IMR-90 (cell line): Measurements from ENCODE around the gene GPR160. TPM values are rescaled to one million over a fixed set of nuclear protein-coding genes. Genes with fewer than 3 reads are reported as not detected.

Source experiments
- ATAC-seq: fragments of 200-7000 bp; cut with Tn5 transposase; 2 replicates; pipeline ENCODE4 v1.9.1; 2020; ENCODE audit warnings: low read depth, mild to moderate bottlenecking, moderate library complexity
- BruUV-seq: library from RNA; stranded (reverse); fragments of 400-500 nt; replicated peaks from 2 replicates; lab custom pipeline; 2021; lab: Mats Ljungman, UMichigan
- CTCF ChIA-PET: fragments of 300-600 bp; formaldehyde crosslinking; extraction: SDS; loops from one replicate; lab custom pipeline; 2021; ENCODE audit warnings: antibody characterized with exemption; lab: Yijun Ruan, JAX
- POLR2A ChIA-PET: fragments of 300-600 bp; sonication (Branson Sonifier 250); formaldehyde crosslinking; loops from one replicate; lab custom pipeline; 2022; ENCODE audit warnings: antibody characterized with exemption; ENCODE audit not compliant: unreplicated experiment; lab: Charles Lee
- DNase-seq: peaks from one replicate; pipeline ENCODE4 v3.0.0; 2013
- H2AFZ ChIP-seq: replicated peaks from 2 replicates; pipeline ENCODE3; 2013; ENCODE audit warnings: low read length, mild to moderate bottlenecking; ENCODE audit not compliant: poor library complexity
- H2AK5ac ChIP-seq: 2 replicates; pipeline ENCODE4 v1.6.1; 2013; ENCODE audit warnings: low read depth, low read length, inconsistent platforms
- H2AK9ac ChIP-seq: replicated peaks from 2 replicates; pipeline ENCODE3; 2013; ENCODE audit warnings: mild to moderate bottlenecking, low read depth, low read length, moderate library complexity; ENCODE audit not compliant: poor library complexity
- H2BK120ac ChIP-seq: 2 replicates; pipeline ENCODE4 v1.6.1; 2013; ENCODE audit warnings: low read depth, low read length, inconsistent platforms
- H2BK15ac ChIP-seq: 3 replicates; pipeline ENCODE4 v1.6.1; 2013; ENCODE audit warnings: low read depth, low read length, inconsistent platforms
- H2BK20ac ChIP-seq: 2 replicates; pipeline ENCODE4 v1.6.1; 2013; ENCODE audit warnings: low read depth, mild to moderate bottlenecking, inconsistent platforms, low read length, moderate library complexity
- H2BK5ac ChIP-seq: 2 replicates; pipeline ENCODE4 v1.6.1; 2013; ENCODE audit warnings: mild to moderate bottlenecking, low read depth, low read length, inconsistent platforms; ENCODE audit not compliant: poor library complexity, severe bottlenecking
- H3K14ac ChIP-seq: replicated peaks from 2 replicates; pipeline ENCODE4 v1.6.1; 2013; ENCODE audit warnings: low read depth, low read length, inconsistent platforms
- H3K18ac ChIP-seq: 2 replicates; pipeline ENCODE4 v1.6.1; 2013; ENCODE audit warnings: low read depth, low read length, control low read depth
- H3K23ac ChIP-seq: 2 replicates; pipeline ENCODE4 v1.6.1; 2013; ENCODE audit warnings: low read depth, low read length, inconsistent platforms
- H3K27ac ChIP-seq: 2 replicates; pipeline ENCODE4 v1.5.1; 2013; ENCODE audit warnings: mild to moderate bottlenecking, control low read depth, low read length; ENCODE audit not compliant: insufficient read depth
- H3K27me3 ChIP-seq: 2 replicates; pipeline ENCODE4 v1.6.1; 2013; ENCODE audit warnings: low read length; ENCODE audit not compliant: control insufficient read depth, insufficient read depth
- H3K36me3 ChIP-seq: 2 replicates; pipeline ENCODE4 v1.6.1; 2013; ENCODE audit warnings: low read length, mixed read lengths; ENCODE audit not compliant: control insufficient read depth, insufficient read depth
- H3K4ac ChIP-seq: 2 replicates; pipeline ENCODE4 v1.6.1; 2013; ENCODE audit warnings: low read depth, low read length, inconsistent platforms
- H3K4me1 ChIP-seq: 2 replicates; pipeline ENCODE4 v1.6.1; 2013; ENCODE audit warnings: low read length, mixed read lengths; ENCODE audit not compliant: control insufficient read depth, insufficient read depth
- H3K4me2 ChIP-seq: 2 replicates; pipeline ENCODE4 v1.6.1; 2013; ENCODE audit warnings: low read depth, mild to moderate bottlenecking, control low read depth, low read length, moderate library complexity
- H3K4me3 ChIP-seq: 2 replicates; pipeline ENCODE4 v1.5.1; 2013; ENCODE audit warnings: low read depth, mild to moderate bottlenecking, control low read depth, low read length, moderate library complexity; ENCODE audit not compliant: insufficient read depth
- H3K56ac ChIP-seq: 2 replicates; pipeline ENCODE4 v1.6.1; 2013; ENCODE audit warnings: low read length, inconsistent platforms; ENCODE audit not compliant: insufficient read depth; ENCODE audit errors: extremely low read depth
- H3K79me1 ChIP-seq, 2 experiments: 2 replicates each; pipeline ENCODE4 v1.6.1; 2013; ENCODE audit warnings: low read length in 2 of 2, inconsistent platforms in 1 of 2, low read depth in 1 of 2
- H3K9ac ChIP-seq: 2 replicates; pipeline ENCODE4 v1.6.1; 2013; ENCODE audit warnings: low read depth, low read length, control low read depth
- H3K9me1 ChIP-seq: 2 replicates; pipeline ENCODE4 v1.6.1; 2013; ENCODE audit warnings: low read length, inconsistent platforms; ENCODE audit not compliant: insufficient read depth
- H3K9me3 ChIP-seq: 2 replicates; pipeline ENCODE4 v1.6.1; 2013; ENCODE audit warnings: low read length; ENCODE audit not compliant: control insufficient read depth, insufficient read depth
- H4K20me1 ChIP-seq: 2 replicates; pipeline ENCODE4 v1.6.1; 2013; ENCODE audit warnings: low read length, inconsistent platforms; ENCODE audit not compliant: insufficient read depth
- H4K5ac ChIP-seq: 2 replicates; pipeline ENCODE4 v1.6.1; 2013; ENCODE audit warnings: mild to moderate bottlenecking, low read depth, low read length, control low read depth
- H4K8ac ChIP-seq, 2 experiments: 2 replicates each; pipeline ENCODE4 v1.6.1; 2013; ENCODE audit warnings: low read depth in 2 of 2, low read length in 2 of 2, control low read depth in 1 of 2, inconsistent platforms in 1 of 2
- H4K91ac ChIP-seq: 2 replicates; pipeline ENCODE4 v1.6.1; 2013; ENCODE audit warnings: low read depth, low read length, inconsistent platforms; ENCODE audit not compliant: insufficient read depth
- BHLHE40 ChIP-seq: fragments of 150-350 bp; IDR thresholded peaks from 2 replicates; pipeline ENCODE4 v1.6.1; 2016; ENCODE audit warnings: mild to moderate bottlenecking, low read depth, low read length
- CEBPB ChIP-seq: IDR thresholded peaks from 2 replicates; pipeline ENCODE4 v1.6.1; 2012; ENCODE audit warnings: low read depth, low read length, improper control_type of control experiment
- CHD1 ChIP-seq: IDR thresholded peaks from 2 replicates; pipeline ENCODE4 v1.6.1; 2012; ENCODE audit warnings: low read depth, low read length, improper control_type of control experiment
- FOS ChIP-seq: fragments of 150-350 bp; IDR thresholded peaks from 2 replicates; pipeline ENCODE4 v1.6.1; 2016; ENCODE audit warnings: low read depth, low read length
- MAZ ChIP-seq: IDR thresholded peaks from 2 replicates; pipeline ENCODE4 v1.6.1; 2012; ENCODE audit warnings: low read depth, mild to moderate bottlenecking, low read length, improper control_type of control experiment, moderate library complexity, borderline replicate concordance
- MXI1 ChIP-seq: IDR thresholded peaks from 2 replicates; pipeline ENCODE4 v1.6.1; 2012; ENCODE audit warnings: low read depth, mild to moderate bottlenecking, low read length, moderate library complexity, borderline replicate concordance
- NFE2L2 ChIP-seq: fragments of 150-350 bp; IDR thresholded peaks from 2 replicates; pipeline ENCODE4 v1.6.1; 2016; ENCODE audit warnings: low read depth, mild to moderate bottlenecking, low read length
- POLR2A ChIP-seq: IDR thresholded peaks from 2 replicates; pipeline ENCODE4 v1.6.1; 2012; ENCODE audit warnings: mild to moderate bottlenecking, low read depth, low read length
- RAD21 ChIP-seq: IDR thresholded peaks from 2 replicates; pipeline ENCODE4 v1.6.1; 2012; ENCODE audit warnings: low read length, improper control_type of control experiment
- RCOR1 ChIP-seq: IDR thresholded peaks from 2 replicates; pipeline ENCODE4 v1.6.1; 2012; ENCODE audit warnings: mild to moderate bottlenecking, low read length, improper control_type of control experiment; ENCODE audit not compliant: insufficient replicate concordance
- RFX5 ChIP-seq: IDR thresholded peaks from 2 replicates; pipeline ENCODE4 v1.8.0; 2012; ENCODE audit warnings: low read depth, mild to moderate bottlenecking, low read length, moderate library complexity
- SMC3 ChIP-seq: fragments of 150-350 bp; IDR thresholded peaks from 2 replicates; pipeline ENCODE4 v1.6.1; 2016; ENCODE audit warnings: low read depth, mild to moderate bottlenecking, antibody characterized with exemption, low read length, moderate library complexity
- WGBS, 2 experiments: methylation state at CpG; one replicate each; pipeline versions ENCODE4 v1.1.5 to v1.1.7; 2013; ENCODE audit warnings: missing lambda C conversion rate in 2 of 2; ENCODE audit not compliant: insufficient read length in 1 of 2; ENCODE audit errors: extremely low coverage in 2 of 2; 5-methylcytosine and 5-hydroxymethylcytosine counted together
- dilution Hi-C: fragments of 300-500 bp; cut with HindIII; formaldehyde crosslinking; loops from one replicate; pipeline ENCODE4 v1.14.3; 2018; ENCODE audit warnings: low sequenced_read_pairs; ENCODE audit not compliant: unreplicated experiment
- in situ Hi-C: fragments of 300-500 bp; cut with MboI; formaldehyde crosslinking; loops from 3 replicates; pipeline ENCODE4 v1.14.3; 2019; ENCODE audit warnings: low sequenced_read_pairs, inconsistent platforms, mixed read lengths
- intact Hi-C: fragments of 100-400 bp; cut with micrococcal nuclease; formaldehyde crosslinking; loops from 2 replicates; pipeline ENCODE4 v1.10.0; 2022
- polyA plus RNA-seq, 3 experiments: library from polyadenylated mRNA; depleted of rRNA; stranded (reverse); fragments of >200 nt; gene quantifications; 2 replicates each; pipeline ENCODE4 v1.2.3, GENCODE V29; 2012; ENCODE audit warnings: low replicate concordance in 1 of 3
- total RNA-seq: library from RNA; depleted of rRNA; stranded (reverse); fragments of >200 nt; gene quantifications from 2 replicates; pipeline ENCODE4 v1.2.3, GENCODE V29; 2012
- TF ChIP-seq, protein P1 (sequence below): fragments of 150-350 bp; IDR thresholded peaks from 2 replicates; pipeline ENCODE4 v1.6.1; 2016; ENCODE audit warnings: low read depth, mild to moderate bottlenecking, low read length, moderate library complexity, borderline replicate concordance
- TF ChIP-seq, protein P2 (sequence below): fragments of 150-350 bp; IDR thresholded peaks from 2 replicates; pipeline ENCODE4 v1.6.1; 2017; ENCODE audit warnings: mild to moderate bottlenecking, antibody characterized with exemption, low read length, low read depth

Gene GPR160
- total and polyA plus RNA-seq, 2 of the 4 experiments (the other 2 are of a cell fraction), result 0.09 to 0.18 TPM

DNA sequence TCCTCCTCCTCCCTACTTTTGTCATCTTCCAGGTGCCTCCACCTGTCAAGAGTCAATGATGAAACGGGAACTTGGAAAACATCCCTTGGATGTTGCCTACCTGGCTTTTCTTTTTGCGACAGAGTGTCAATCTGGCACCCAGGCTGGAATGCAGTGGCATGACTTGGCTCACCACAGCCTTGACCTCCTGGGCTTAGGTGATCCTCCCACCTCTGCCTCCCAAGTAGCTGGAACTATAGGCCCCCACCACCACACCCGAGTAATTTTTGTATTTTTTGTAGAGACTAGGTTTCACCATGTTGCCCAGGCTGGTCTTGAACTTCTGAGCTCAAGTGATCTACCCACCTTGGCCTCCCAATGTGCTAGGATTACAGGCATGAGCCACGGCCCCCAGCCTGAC lies 42.8 kb downstream of the GPR160 start:
- Histone ChIP-seq H4K91ac (no peak overlapping the region), H2BK20ac (no peak overlapping the region), H3K4ac (no peak overlapping the region), H3K4me3 (no peak overlapping the region), H3K27me3 (no peaks in the 10 kb centered on the region), H3K18ac (no peak overlapping the region), H3K9me3 (no peaks in the 10 kb centered on the region), H4K20me1 (no peaks in the 10 kb centered on the region), H2BK5ac (no peak overlapping the region), H3K27ac (no peak overlapping the region), H3K4me2 (no peak overlapping the region), H2BK15ac (no peak overlapping the region), H2AK9ac (no peak overlapping the region), H2BK120ac (no peak overlapping the region), H2AFZ (no peak overlapping the region), H3K9me1 (no peaks in the 10 kb centered on the region), H3K9ac (no peak overlapping the region), H2AK5ac (no peak overlapping the region), H3K14ac (no peak overlapping the region), H3K36me3 (peaks cover 6% of the 10 kb centered on the region), H3K79me1 (no peaks in the 10 kb centered on the region), H4K5ac (no peak overlapping the region), H4K8ac (no peak overlapping the region), H3K4me1 (peaks cover 1% of the 10 kb centered on the region; the same call in 1 of the 2 replicates), H3K23ac (no peak overlapping the region), H3K56ac (no peak overlapping the region)
- no CpG with 5 or more reads among the region's 4 CpGs for WGBS, 2 experiments
- CTCF ChIA-PET, result no interaction called here
- no peak; the same call in 1 of the 2 replicates for ATAC-seq
- TF ChIP-seq MAZ (no peak), RFX5 (no peak), NFE2L2 (no peak), RCOR1 (no peak), FOS (no peak), SMC3 (no peak), RAD21 (no peak), POLR2A (no peak), BHLHE40 (no peak), MXI1 (no peak), CEBPB (no peak), CHD1 (no peak)
- TF ChIP-seq, protein P1, sequence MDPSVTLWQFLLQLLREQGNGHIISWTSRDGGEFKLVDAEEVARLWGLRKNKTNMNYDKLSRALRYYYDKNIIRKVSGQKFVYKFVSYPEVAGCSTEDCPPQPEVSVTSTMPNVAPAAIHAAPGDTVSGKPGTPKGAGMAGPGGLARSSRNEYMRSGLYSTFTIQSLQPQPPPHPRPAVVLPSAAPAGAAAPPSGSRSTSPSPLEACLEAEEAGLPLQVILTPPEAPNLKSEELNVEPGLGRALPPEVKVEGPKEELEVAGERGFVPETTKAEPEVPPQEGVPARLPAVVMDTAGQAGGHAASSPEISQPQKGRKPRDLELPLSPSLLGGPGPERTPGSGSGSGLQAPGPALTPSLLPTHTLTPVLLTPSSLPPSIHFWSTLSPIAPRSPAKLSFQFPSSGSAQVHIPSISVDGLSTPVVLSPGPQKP, result no peak
- TF ChIP-seq, protein P2, sequence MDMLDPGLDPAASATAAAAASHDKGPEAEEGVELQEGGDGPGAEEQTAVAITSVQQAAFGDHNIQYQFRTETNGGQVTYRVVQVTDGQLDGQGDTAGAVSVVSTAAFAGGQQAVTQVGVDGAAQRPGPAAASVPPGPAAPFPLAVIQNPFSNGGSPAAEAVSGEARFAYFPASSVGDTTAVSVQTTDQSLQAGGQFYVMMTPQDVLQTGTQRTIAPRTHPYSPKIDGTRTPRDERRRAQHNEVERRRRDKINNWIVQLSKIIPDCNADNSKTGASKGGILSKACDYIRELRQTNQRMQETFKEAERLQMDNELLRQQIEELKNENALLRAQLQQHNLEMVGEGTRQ, result no peak
- intact Hi-C loops (no loop called here), dilution Hi-C loops (no loop called here), in situ Hi-C loops (no loop called here)
- POLR2A ChIA-PET, result interaction anchor here (0.6 kb wide), 1 partner anchor 587 kb away, joined by 3 read pairs; no protein-coding TSS in a partner anchor
- no peak for DNase-seq
- BruUV-seq, result no TSS peak
